Epithelial cell of esophagus (primary cell): ENCODE results near the gene ITGAD.

Experiments used
- DNase-seq: peaks from one replicate; pipeline ENCODE4 v3.0.0; 2010; ENCODE audit warnings: low read depth
- H3K4me3 ChIP-seq: 2 replicates; pipeline ENCODE4 v1.5.1; 2011; ENCODE audit warnings: mild to moderate bottlenecking, low read length, control low read depth
- CTCF ChIP-seq: IDR thresholded peaks from 2 replicates; pipeline ENCODE4 v1.5.1; 2011; ENCODE audit warnings: low read depth, mild to moderate bottlenecking, low read length, control low read depth, inconsistent platforms; ENCODE audit not compliant: insufficient read depth; ENCODE audit errors: missing control alignments

ITGAD gene

DNA sequence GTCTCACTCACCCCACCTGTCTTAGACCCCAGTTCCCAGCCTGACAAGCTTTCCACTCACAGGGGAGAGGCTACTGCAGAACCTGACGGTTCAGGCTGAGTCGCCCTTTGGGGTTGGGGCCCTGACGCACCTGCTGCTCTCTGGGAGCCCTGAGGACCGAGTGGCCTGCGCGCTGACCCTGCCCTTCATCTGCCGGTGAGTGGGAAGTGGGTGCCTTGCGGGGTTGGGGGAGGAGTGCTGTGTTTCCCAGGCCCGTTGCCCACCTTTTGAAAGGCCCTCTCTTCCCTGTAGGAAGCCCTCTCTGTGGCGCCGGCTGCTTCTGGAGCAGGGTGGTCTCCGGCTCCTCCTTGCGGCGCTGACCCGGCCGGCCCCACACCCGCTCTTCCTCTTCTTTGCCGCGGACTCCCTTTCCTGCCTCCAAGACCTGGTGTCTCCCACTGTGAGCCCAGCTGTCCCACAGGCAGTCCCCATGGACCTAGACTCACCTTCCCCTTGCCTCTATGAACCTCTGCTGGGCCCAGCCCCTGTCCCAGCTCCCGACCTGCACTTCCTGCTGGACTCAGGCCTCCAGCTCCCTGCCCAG lies 72.7 kb downstream of the ITGAD start:
- DNase-seq: no peak
- TF ChIP-seq CTCF: no peak
- no peak overlapping the region for H3K4me3 ChIP-seq

DNA sequence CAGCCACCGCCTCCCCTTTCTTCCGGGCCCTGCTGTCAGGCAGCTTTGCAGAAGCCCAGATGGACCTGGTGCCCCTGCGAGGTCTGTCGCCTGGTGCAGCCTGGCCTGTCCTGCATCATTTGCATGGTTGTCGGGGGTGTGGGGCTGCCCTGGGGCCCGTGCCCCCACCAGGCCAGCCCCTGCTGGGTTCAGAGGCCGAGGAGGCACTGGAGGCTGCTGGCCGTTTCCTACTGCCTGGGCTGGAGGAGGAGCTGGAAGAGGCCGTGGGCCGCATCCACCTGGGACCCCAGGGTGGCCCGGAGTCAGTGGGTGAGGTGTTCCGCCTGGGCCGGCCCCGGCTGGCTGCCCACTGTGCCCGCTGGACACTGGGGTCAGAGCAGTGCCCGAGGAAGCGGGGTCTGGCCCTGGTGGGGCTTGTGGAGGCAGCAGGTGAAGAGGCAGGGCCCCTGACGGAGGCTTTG lies 73.3 kb downstream of the ITGAD start:
- no peak for TF ChIP-seq CTCF
- DNase-seq: no peak
- no peak overlapping the region for H3K4me3 ChIP-seq

- no peak for DNase-seq
- TF ChIP-seq CTCF: no peak
- no peak overlapping the region for H3K4me3 ChIP-seq
Observed at GRCh38 chr16:31467151-31467773, 74.1 kb downstream of the ITGAD start.

DNA sequence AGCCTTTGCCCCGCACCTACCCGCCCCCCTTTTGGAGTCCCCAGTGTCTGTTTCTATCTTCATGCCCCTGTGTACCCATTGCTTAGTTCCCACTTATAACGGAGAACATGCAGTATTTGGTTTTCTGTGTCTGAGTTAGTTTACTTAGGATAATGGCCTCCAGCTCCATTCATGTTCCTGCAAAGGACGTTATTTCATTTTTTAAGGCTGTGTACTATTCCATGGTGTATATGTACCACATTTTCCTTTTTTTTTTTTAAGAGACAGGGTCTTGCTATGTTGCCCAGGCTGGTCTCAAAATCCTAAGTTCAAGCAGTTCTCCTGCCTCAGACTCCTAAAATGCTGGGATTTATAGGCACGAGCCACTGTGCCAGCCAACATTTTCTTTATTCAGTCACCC lies 74.7 kb downstream of the ITGAD start:
- DNase-seq: no peak
- TF ChIP-seq CTCF: no peak
- no peak overlapping the region for H3K4me3 ChIP-seq

GRCh38 chr16:31470615-31471014 lies 77.5 kb downstream of the ITGAD start:
- TF ChIP-seq CTCF: no peak
- no peak overlapping the region for H3K4me3 ChIP-seq
- no peak for DNase-seq

DNA sequence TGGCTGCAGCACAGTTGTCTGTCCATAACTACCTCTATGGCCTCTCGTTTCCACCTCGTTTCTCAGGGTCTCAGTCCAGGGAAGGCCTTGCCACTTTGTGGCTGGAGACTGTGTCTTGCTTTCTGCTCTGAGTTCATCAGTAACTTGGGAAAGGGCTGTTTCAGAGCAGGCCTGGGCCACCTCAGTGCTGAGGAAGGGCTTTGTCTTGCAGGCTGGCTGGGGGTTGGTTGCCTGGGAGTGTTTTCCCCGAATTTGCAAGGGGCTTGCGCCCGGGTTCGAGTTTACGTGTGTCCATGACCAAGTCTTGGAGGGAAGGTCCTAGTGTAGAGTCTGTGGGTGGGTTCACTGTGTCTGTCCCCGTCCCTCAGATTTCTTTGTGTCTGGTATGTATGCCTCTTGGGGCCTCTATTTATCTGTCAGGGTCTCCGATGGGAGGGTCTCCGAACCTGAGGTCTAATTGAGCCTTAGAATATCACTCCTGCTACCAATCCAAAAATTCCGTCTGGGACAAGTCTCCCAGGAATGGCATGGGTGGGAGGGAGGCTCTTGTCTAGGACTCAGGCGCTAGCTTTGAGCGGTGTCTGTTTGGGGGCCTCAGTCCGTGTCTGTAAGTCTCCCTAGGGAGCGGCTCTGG lies 78.2 kb downstream of the ITGAD start:
- TF ChIP-seq CTCF: no peak
- no peak for DNase-seq
- H3K4me3 ChIP-seq: peak overlapping the region; percentile 61
